ENCODE results near the gene TUBB2B. TPM values are rescaled to one million over a fixed set of nuclear protein-coding genes. Genes with fewer than 3 reads are reported as not detected.

The TUBB2B gene
- total and polyA plus RNA-seq, 2 experiments from 2014 or later: 355 to 794 TPM

DNA sequence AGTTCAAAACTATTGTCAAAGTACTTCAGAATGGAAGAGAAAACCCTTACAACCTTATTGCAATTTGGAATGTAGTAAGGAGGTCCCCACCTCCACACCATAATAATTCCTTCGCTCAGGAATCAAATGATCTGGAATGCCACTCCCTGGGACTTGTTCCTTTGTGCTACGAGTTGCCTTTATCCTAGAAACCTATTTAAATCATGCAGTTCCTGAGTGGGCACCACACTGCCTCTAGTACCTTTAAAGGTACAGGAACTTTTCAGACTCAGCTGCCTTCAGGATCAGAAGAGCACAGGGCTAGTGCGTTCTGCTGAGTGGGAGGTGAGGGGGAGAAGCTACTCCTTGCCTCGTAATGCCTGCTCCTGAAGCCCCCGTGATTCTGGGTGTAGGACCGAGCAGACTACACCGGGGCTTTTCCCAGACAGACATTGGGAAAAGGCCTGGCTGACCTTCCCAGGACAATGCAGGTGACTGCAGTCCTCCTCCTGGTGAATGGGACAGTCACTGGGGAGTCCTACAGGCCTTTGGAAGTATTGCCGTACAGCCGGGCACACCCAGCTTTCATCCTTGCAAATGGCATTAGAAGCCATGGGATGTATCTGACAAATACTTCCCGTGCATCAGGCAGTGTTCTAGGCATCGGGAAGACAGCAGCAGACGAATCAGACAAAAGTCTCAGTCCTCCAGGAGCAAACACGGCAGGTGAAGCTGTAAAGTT lies 11.8 kb upstream of the TUBB2B start:
- peaks cover 5% of the 10 kb centered on the region for H3K27me3 Mint-ChIP-seq (ENCODE audit: insufficient read depth, low read depth, poor library complexity)
- peak; percentile 93 for ATAC-seq
- Histone ChIP-seq H3K4me2 (no peak overlapping the region), H3K4me3 (no peak overlapping the region), H4K20me1 (replicated peaks; ENCODE audit: insufficient read depth) (no peaks in the 10 kb centered on the region), H3K79me2 (replicated peaks; ENCODE audit: insufficient read depth) (no peaks in the 10 kb centered on the region), H3K9me2 (ENCODE audit: insufficient read depth) (no peaks in the 10 kb centered on the region), H3K36me3 (ENCODE audit: insufficient read depth) (no peaks in the 10 kb centered on the region), H3F3A (replicated peaks; ENCODE audit: low read depth) (0 out of 2 replicates have a peak, but pooled peaks cover 9% of the 10 kb centered on the region), H3K4me1 (ENCODE audit: insufficient read depth) (peaks cover 18% of the 10 kb centered on the region), H2AFZ (no peak overlapping the region), H3K27ac (ENCODE audit: low read depth) (no peak overlapping the region), H3K27me3 (ENCODE audit: insufficient read depth) (no peaks in the 10 kb centered on the region)
- TF ChIP-seq, protein P1, sequence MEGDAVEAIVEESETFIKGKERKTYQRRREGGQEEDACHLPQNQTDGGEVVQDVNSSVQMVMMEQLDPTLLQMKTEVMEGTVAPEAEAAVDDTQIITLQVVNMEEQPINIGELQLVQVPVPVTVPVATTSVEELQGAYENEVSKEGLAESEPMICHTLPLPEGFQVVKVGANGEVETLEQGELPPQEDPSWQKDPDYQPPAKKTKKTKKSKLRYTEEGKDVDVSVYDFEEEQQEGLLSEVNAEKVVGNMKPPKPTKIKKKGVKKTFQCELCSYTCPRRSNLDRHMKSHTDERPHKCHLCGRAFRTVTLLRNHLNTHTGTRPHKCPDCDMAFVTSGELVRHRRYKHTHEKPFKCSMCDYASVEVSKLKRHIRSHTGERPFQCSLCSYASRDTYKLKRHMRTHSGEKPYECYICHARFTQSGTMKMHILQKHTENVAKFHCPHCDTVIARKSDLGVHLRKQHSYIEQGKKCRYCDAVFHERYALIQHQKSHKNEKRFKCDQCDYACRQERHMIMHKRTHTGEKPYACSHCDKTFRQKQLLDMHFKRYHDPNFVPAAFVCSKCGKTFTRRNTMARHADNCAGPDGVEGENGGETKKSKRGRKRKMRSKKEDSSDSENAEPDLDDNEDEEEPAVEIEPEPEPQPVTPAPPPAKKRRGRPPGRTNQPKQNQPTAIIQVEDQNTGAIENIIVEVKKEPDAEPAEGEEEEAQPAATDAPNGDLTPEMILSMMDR (conservative IDR thresholded peaks at IDR 0.05; ENCODE audit: low read depth in 2 of 2): peak; percentile 13 to 48; a peak in 3 of 4 replicates
- TF ChIP-seq NANOG (IDR thresholded peaks at IDR 0.05; ENCODE audit: borderline replicate concordance): no peak
- TF ChIP-seq CREB1 (CRISPR knock-in tag; IDR thresholded peaks at IDR 0.05; ENCODE audit: low read depth): no peak
- peak; percentile 68 for DNase-seq (ENCODE audit: low spot score)
- H3K36me3 Mint-ChIP-seq (ENCODE audit: low read depth): no peaks in the 10 kb centered on the region
- peaks cover 16% of the 10 kb centered on the region for H3K4me1 Mint-ChIP-seq
- no peaks in the 10 kb centered on the region; the same call in 2 of the 3 replicates for H3K9me3 Mint-ChIP-seq
- no peak overlapping the region for H3K4me3 Mint-ChIP-seq
- no peak overlapping the region for H3K27ac Mint-ChIP-seq

DNA sequence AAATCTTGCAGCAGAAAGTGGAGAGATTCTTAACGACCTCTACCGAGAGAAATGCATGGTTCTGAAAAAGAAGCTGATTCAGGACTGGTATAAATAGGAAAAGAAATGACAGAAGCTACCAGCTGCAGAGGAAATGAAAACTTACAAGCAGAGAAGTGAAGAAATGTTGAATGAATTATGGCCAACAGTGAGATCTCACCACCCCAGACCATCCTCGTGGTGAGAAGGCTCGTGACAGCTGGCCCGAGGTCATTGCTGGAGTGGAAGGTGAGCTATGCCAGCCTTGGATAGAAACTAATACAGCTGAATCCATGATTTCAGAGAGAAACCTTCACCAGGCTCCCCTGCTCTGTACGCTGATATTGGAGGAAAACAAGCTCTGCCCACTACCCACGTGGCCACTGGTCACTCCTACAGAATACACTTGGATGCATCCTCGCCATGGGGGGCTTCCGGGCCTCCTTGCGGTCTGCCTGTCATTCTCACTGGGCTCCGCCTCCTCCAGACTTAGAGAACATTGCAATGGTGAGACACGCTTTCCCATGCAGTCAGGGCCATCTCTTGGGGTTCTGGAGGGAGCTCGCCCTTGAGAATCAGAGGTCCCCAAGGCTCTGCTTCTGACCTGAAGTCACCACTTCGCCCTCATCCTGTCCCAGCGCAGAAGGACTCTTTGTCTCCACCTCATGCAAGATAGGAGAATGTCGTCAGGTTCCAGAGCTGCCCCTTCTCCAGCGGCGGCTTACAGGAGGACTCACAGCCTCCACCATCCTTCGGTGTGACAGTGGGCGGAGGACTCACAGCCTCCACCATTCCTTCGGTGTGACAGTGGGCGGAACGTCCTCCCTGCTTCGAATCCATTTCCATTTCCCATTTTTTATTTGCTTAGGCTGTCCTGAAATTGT lies 10.6 kb upstream of the TUBB2B start:
- Mint-ChIP-seq H3K4me3 (no peak overlapping the region), H3K27me3 (ENCODE audit: insufficient read depth, low read depth, poor library complexity) (peaks cover 6% of the 10 kb centered on the region), H3K9me3 (no peaks in the 10 kb centered on the region; the same call in 2 of the 3 replicates), H3K4me1 (peaks cover 25% of the 10 kb centered on the region), H3K36me3 (ENCODE audit: low read depth) (no peaks in the 10 kb centered on the region), H3K27ac (no peak overlapping the region)
- H2AFZ ChIP-seq: no peak overlapping the region
- H3F3A ChIP-seq (replicated peaks; ENCODE audit: low read depth): 0 out of 2 replicates have a peak, but pooled peaks cover 9% of the 10 kb centered on the region
- H3K27ac ChIP-seq (ENCODE audit: low read depth): no peak overlapping the region
- H3K4me3 ChIP-seq: no peak overlapping the region
- peaks cover 4% of the 10 kb centered on the region; the same call in 1 of the 2 replicates for H3K27me3 ChIP-seq (ENCODE audit: insufficient read depth)
- H3K79me2 ChIP-seq (replicated peaks; ENCODE audit: insufficient read depth): peaks cover 4% of the 10 kb centered on the region; the same call in 1 of the 2 replicates
- H3K36me3 ChIP-seq (ENCODE audit: insufficient read depth): no peaks in the 10 kb centered on the region
- H3K4me1 ChIP-seq (ENCODE audit: insufficient read depth): peaks cover 28% of the 10 kb centered on the region
- DNase-seq (ENCODE audit: low spot score) (no peak), ATAC-seq (peak; percentile 26)
- no peaks in the 10 kb centered on the region for H4K20me1 ChIP-seq (replicated peaks; ENCODE audit: insufficient read depth)
- H3K4me2 ChIP-seq: no peak overlapping the region
- H3K9me2 ChIP-seq (ENCODE audit: insufficient read depth): no peaks in the 10 kb centered on the region
- TF ChIP-seq, protein P2, sequence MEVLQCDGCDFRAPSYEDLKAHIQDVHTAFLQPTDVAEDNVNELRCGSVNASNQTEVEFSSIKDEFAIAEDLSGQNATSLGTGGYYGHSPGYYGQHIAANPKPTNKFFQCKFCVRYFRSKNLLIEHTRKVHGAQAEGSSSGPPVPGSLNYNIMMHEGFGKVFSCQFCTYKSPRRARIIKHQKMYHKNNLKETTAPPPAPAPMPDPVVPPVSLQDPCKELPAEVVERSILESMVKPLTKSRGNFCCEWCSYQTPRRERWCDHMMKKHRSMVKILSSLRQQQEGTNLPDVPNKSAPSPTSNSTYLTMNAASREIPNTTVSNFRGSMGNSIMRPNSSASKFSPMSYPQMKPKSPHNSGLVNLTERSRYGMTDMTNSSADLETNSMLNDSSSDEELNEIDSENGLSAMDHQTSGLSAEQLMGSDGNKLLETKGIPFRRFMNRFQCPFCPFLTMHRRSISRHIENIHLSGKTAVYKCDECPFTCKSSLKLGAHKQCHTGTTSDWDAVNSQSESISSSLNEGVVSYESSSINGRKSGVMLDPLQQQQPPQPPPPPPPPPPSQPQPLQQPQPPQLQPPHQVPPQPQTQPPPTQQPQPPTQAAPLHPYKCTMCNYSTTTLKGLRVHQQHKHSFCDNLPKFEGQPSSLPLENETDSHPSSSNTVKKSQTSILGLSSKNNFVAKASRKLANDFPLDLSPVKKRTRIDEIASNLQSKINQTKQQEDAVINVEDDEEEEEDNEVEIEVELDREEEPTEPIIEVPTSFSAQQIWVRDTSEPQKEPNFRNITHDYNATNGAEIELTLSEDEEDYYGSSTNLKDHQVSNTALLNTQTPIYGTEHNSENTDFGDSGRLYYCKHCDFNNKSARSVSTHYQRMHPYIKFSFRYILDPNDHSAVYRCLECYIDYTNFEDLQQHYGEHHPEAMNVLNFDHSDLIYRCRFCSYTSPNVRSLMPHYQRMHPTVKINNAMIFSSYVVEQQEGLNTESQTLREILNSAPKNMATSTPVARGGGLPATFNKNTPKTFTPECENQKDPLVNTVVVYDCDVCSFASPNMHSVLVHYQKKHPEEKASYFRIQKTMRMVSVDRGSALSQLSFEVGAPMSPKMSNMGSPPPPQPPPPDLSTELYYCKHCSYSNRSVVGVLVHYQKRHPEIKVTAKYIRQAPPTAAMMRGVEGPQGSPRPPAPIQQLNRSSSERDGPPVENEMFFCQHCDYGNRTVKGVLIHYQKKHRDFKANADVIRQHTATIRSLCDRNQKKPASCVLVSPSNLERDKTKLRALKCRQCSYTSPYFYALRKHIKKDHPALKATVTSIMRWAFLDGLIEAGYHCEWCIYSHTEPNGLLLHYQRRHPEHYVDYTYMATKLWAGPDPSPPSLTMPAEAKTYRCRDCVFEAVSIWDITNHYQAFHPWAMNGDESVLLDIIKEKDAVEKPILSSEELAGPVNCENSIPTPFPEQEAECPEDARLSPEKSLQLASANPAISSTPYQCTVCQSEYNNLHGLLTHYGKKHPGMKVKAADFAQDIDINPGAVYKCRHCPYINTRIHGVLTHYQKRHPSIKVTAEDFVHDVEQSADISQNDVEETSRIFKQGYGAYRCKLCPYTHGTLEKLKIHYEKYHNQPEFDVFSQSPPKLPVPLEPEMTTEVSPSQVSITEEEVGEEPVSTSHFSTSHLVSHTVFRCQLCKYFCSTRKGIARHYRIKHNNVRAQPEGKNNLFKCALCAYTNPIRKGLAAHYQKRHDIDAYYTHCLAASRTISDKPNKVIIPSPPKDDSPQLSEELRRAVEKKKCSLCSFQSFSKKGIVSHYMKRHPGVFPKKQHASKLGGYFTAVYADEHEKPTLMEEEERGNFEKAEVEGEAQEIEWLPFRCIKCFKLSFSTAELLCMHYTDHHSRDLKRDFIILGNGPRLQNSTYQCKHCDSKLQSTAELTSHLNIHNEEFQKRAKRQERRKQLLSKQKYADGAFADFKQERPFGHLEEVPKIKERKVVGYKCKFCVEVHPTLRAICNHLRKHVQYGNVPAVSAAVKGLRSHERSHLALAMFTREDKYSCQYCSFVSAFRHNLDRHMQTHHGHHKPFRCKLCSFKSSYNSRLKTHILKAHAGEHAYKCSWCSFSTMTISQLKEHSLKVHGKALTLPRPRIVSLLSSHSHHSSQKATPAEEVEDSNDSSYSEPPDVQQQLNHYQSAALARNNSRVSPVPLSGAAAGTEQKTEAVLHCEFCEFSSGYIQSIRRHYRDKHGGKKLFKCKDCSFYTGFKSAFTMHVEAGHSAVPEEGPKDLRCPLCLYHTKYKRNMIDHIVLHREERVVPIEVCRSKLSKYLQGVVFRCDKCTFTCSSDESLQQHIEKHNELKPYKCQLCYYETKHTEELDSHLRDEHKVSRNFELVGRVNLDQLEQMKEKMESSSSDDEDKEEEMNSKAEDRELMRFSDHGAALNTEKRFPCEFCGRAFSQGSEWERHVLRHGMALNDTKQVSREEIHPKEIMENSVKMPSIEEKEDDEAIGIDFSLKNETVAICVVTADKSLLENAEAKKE (CRISPR knock-in tag; IDR thresholded peaks at IDR 0.05): no peak
- TF ChIP-seq, protein P3, sequence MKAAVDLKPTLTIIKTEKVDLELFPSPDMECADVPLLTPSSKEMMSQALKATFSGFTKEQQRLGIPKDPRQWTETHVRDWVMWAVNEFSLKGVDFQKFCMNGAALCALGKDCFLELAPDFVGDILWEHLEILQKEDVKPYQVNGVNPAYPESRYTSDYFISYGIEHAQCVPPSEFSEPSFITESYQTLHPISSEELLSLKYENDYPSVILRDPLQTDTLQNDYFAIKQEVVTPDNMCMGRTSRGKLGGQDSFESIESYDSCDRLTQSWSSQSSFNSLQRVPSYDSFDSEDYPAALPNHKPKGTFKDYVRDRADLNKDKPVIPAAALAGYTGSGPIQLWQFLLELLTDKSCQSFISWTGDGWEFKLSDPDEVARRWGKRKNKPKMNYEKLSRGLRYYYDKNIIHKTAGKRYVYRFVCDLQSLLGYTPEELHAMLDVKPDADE (IDR thresholded peaks at IDR 0.05): no peak
- TF ChIP-seq, protein P1 (conservative IDR thresholded peaks at IDR 0.05; ENCODE audit: low read depth in 2 of 2): peak in 1 of 2 experiments; percentile 30; a peak in 1 of 4 replicates
- no peak for TF ChIP-seq EZH2 (IDR thresholded peaks at IDR 0.05; ENCODE audit: low read depth, unreplicated experiment)
